Islet of Langerhans (tissue), 1 donor: ENCODE results near the gene ARHGEF2.

Experiments
- FAIRE-seq: peaks from one replicate; lab custom pipeline; 2011; peaks lifted over from hg19 to GRCh38; lab: Jason Lieb, UNC

The ARHGEF2 gene

DNA sequence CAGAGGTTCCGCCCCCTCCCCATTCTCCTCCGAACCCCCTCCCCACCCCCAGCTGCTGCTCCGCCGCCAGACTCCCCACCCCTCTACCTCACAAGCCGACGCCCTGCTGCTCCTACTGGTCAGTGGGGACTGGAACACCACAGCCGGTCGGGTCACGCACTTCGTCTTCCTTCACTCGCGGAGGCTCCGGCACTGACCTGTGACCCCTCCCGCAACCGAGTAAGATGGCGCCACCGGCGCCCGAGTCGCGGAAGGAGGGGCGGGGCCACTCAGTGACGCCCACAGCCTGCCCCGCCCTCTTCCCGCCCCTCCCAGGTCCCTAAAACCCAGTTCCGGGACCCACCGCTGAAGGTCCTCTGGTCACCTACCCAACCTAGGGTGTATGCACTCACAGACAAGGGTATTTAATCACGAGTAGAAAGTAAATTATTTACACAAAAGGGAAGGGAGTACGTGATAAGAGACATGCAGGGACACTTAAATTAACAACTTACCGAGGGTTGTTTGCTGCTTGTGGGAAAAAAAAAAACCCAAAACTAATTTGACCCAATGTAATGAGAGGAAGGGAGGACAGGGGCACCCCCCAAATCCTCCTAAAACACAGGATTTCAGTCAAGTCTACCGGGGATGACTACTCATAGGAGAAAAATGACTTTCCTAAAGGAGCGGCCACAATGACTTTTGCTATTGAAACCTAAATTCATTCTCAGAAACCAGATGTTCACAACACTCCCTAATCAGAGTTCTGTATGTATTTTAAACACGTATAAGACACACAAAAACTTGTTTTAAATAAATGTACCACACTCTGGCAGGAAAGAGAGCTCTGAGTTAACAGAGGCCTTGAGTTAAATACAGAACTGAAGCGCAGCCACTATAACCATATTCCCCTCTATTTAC lies 66.9 kb downstream of the ARHGEF2 start, which contains the start of gene RIT1:
Gene RIT1 (minus strand): TSS at position 194 of the 900 bp plus-strand sequence. CDS start 588 bp downstream, outside the sequence.
- FAIRE-seq: no peak

DNA sequence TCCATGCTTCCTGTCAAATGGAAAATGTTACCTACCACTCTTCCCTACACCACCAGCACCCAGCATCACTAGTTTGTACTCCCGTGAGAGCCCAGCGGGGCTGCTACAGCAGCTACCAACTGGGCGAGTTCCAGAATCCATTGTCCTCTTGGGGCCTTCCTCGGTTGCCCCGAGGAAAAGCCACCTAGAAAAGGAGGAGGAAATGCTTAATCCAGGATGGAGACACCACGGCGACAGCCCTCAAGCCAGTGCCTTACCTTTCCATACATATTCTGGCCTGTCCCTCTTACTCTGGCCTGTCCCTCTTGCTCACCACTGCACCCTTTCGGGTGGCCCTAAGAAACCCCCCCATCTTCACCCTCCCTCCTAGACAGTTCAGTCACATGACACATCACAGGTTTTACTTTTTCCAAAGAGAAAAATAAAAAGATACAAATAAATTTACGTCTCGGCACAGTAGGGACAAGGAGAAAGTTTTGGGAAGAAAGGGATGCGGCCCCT lies 67.7 kb downstream of the ARHGEF2 start:
- FAIRE-seq: no peak

DNA sequence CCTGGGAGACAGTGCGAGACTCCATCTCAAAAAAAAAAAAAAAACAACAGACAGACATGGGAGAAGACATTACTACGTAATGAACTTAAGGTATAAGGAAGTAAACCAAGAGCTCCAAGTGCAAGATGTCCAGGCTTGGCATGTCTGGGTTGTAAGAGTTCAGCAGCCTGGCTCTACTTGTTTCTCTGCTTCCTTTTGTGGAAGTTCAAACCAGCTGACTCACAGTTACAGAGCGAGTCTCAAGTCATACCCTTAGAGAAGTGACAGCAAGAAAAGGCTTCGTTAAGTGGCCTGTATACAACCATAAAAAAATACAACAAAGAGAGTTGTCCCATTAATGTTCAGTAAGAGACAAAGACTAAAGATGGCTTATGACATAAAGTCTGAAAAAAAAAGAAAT lies 68.5 kb downstream of the ARHGEF2 start:
- FAIRE-seq: no peak

DNA sequence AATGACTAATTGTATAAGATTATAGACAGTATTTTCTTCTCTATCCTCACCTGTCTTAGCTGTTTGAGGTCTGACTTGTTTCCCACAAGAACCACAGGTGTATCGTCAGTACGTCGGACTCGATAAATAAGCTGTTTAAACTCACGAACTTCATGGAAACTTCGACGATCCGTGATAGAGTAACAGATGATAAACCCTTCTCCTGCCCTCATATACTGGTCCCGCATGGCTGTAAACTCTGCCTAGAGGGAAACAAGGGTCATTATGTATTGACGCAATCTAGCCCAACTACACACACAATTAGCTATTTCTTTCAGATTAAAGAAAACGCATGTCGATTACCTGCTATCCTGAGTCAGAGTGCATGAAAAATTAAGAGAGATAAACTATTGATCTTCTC lies 74.1 kb downstream of the ARHGEF2 start:
- no peak for FAIRE-seq

DNA sequence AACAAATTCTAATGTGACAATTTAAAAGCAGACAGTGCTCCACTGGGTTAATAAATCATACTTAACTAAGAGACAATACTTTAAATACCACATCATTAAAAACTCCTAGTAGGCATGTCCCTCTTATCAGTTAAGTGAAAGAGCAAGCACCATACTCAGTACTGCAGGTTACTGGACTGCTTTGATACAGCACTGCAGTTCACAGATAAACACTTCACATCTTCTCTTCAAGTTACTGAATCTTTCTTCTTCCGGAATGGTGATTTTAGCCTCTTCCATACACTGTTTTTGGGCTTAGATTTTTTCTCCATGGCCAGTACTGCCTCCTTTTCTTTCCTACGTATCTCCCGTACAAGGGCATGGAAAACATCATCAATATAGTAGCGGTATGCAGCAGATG lies 78.2 kb downstream of the ARHGEF2 start:
- no peak for FAIRE-seq

DNA sequence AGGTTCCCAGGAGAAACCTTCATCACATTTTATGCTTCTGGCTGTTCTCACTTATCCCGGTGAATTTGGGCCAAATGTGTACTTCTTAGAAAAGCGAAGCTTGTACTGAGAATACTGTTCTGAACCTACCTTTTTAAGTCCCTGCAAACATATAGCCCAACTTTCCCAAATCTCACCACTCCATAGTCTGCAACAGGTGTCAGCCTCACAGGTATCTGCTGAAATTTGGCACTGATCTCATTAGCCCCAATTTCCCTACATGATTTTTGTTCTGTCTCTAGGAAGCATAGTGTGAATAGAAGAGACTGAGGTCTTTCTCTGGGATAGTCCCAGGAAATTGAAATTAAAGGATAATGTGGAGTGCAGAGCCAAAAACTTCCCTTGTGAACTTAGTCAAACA lies 78.7 kb downstream of the ARHGEF2 start:
- FAIRE-seq: no peak

DNA sequence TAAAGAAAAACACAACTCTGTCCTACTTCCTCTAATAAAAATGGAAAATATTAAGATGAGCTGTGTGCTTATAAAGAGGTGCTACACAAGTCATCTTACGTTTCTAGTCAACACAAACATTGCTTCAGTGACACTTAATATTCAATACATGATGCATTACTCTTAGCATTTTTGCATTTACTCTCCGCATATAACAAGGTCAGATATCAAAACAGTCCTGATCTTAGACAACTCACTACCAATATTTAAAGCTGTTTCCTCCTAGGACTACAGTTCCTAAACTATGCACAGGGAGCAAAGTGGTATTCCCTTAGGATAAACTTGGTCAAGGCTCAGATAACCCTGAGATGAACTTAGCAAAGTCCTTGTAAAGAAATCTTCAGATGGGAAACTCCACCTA lies 79.5 kb downstream of the ARHGEF2 start:
- no peak for FAIRE-seq

DNA sequence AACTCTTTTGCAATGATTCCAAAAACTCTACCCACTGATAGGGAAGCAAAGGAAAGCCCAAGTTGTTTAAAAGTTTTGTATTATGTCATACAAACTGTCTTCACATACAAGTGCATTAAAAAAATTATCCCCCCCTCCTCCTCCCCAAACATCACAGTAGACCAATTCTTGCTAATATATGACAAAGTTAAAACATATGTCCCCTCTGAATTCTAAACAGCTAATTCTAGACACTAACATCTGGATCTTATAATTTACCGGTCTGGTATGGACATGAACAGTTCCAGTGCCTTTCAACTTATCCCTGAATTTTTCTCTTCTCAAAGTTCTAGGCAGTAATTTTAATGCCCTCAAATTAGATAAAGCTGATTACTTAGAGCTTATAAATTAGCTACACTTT lies 80.6 kb downstream of the ARHGEF2 start:
- FAIRE-seq: no peak
